ENCODE results near the gene POM121. TPM values are rescaled to one million over a fixed set of nuclear protein-coding genes. Genes with fewer than 3 reads are reported as not detected.
A peak's percentile ranks its signal among the peaks of the same experiment; 100 is the strongest.
"Not testable (repeated sequence)": the region's sequence is repeated elsewhere in the genome, so short reads cannot be mapped to it uniquely, and the experiment has no call there.

POM121 gene
- total RNA-seq, 4 donors from 2014 or later = 14.2 to 22.2 (median 17.5) TPM

GRCh38 chr7:72914756-72915525 is 10.0 kb upstream of the POM121 start:
- not testable (repeated sequence) for H3K4me3 ChIP-seq, H3K4me1 ChIP-seq, H3K9me3 ChIP-seq, H3K27ac ChIP-seq, H3K27me3 ChIP-seq
- WGBS, 2 donors = 62 to 67% methylated on average over 9 of the region's 9 CpGs
- peak in 1 of 2 donors; percentile 55 for DNase-seq (ENCODE audit: low spot score in 2 of 2)
- peak; percentile 49 to 63 (median 57) for TF ChIP-seq CTCF (IDR thresholded peaks at IDR 0.05)
- peaks cover 0 to 28% (median 0%) of the 10 kb centered on the region in 3 donors for H3K36me3 ChIP-seq

- Histone ChIP-seq H3K9me3 (no peaks in the 10 kb centered on the region), H3K27me3 (no peaks in the 10 kb centered on the region), H3K4me1 (peaks cover 0 to 12% (median 7%) of the 10 kb centered on the region in 4 donors), H3K4me3 (no peak overlapping the region), H3K36me3 (peaks cover 0 to 10% (median 0%) of the 10 kb centered on the region in 3 donors), H3K27ac (no peak overlapping the region)
- TF ChIP-seq EP300 (IDR thresholded peaks at IDR 0.05) = no peak
- DNase-seq (ENCODE audit: low spot score in 2 of 2) = no peak
- 88 to 89% methylated on average over 4 of the region's 4 CpGs for WGBS, 2 donors
Measured at GRCh38 chr7:72919256-72919775, 5.6 kb upstream of the POM121 start.

GRCh38 chr7:72924386-72924732 is 536 bp upstream of the POM121 start:
- WGBS, 2 donors = 0% methylated on average over 5 of the region's 5 CpGs

GRCh38 chr7:72925546-72926120 is 738 bp downstream of the POM121 start:
- DNase-seq (ENCODE audit: low spot score in 2 of 2) = no peak
- no peaks in the 10 kb centered on the region for H3K9me3 ChIP-seq
- H3K4me1 ChIP-seq = peaks cover 0 to 26% (median 13%) of the 10 kb centered on the region in 4 donors
- peaks cover 0 to 46% (median 6%) of the 10 kb centered on the region in 3 donors for H3K36me3 ChIP-seq
- peak overlapping the region; percentile 69 to 94 (median 88) for H3K27ac ChIP-seq
- WGBS, 2 donors = 0 to 1% methylated on average over 14 to 19 of the region's 35 CpGs
- no peaks in the 10 kb centered on the region for H3K27me3 ChIP-seq
- H3K4me3 ChIP-seq = peak overlapping the region; percentile 72 to 91 (median 76)
- TF ChIP-seq POLR2A (IDR thresholded peaks at IDR 0.05) = no peak
- TF ChIP-seq CTCF (IDR thresholded peaks at IDR 0.05) = no peak
- no peak for TF ChIP-seq EP300 (IDR thresholded peaks at IDR 0.05)

More at GRCh38 chr7:72924386-72924732, 536 bp upstream of the POM121 start:
- no peak for TF ChIP-seq EP300 (IDR thresholded peaks at IDR 0.05)
- TF ChIP-seq CTCF (IDR thresholded peaks at IDR 0.05) = no peak
- no peak for TF ChIP-seq POLR2A (IDR thresholded peaks at IDR 0.05)
- no peaks in the 10 kb centered on the region for H3K9me3 ChIP-seq
- peak overlapping the region; percentile 72 to 91 (median 76) for H3K4me3 ChIP-seq
- H3K4me1 ChIP-seq = peaks cover 0 to 29% (median 13%) of the 10 kb centered on the region in 4 donors
- H3K36me3 ChIP-seq = peaks cover 0 to 34% (median 6%) of the 10 kb centered on the region in 3 donors
- H3K27me3 ChIP-seq = no peaks in the 10 kb centered on the region
- peak overlapping the region; percentile 69 to 94 (median 88) for H3K27ac ChIP-seq
- DNase-seq (ENCODE audit: low spot score in 2 of 2) = no peak

GRCh38 chr7:72927791-72928190 is 2.9 kb downstream of the POM121 start:
- not testable (repeated sequence) for H3K4me3 ChIP-seq; DNase-seq (ENCODE audit: low spot score in 2 of 2); H3K27me3 ChIP-seq; H3K9me3 ChIP-seq; H3K27ac ChIP-seq
- Histone ChIP-seq H3K36me3 (peaks cover 0 to 56% (median 6%) of the 10 kb centered on the region in 3 donors), H3K4me1 (peaks cover 0 to 26% (median 13%) of the 10 kb centered on the region in 4 donors)
- 89 to 96% methylated on average over 6 of the region's 6 CpGs for WGBS, 2 donors

GRCh38 chr7:72928216-72928615 is 3.3 kb downstream of the POM121 start:
- H3K27ac ChIP-seq; H3K4me3 ChIP-seq; DNase-seq (ENCODE audit: low spot score in 2 of 2); H3K27me3 ChIP-seq; H3K9me3 ChIP-seq: not testable (repeated sequence)
- H3K36me3 ChIP-seq = peaks cover 0 to 56% (median 6%) of the 10 kb centered on the region in 3 donors
- peaks cover 0 to 26% (median 13%) of the 10 kb centered on the region in 4 donors for H3K4me1 ChIP-seq
- 89 to 91% methylated on average over 6 of the region's 6 CpGs for WGBS, 2 donors

- H3K9me3 ChIP-seq; H3K4me1 ChIP-seq; H3K27ac ChIP-seq; H3K4me3 ChIP-seq; H3K27me3 ChIP-seq; DNase-seq (ENCODE audit: low spot score in 2 of 2): not testable (repeated sequence)
- 77% methylated on average over 8 of the region's 20 CpGs; no CpG with 5 or more reads in 1 of the 2 donors for WGBS, 2 donors
- H3K36me3 ChIP-seq = peaks cover 0 to 46% (median 0%) of the 10 kb centered on the region in 3 donors
Measured at GRCh38 chr7:72942022-72942705, 17.3 kb downstream of the POM121 start.

GRCh38 chr7:72942956-72943355 is 18.1 kb downstream of the POM121 start:
- not testable (repeated sequence) for H3K9me3 ChIP-seq; H3K4me3 ChIP-seq; DNase-seq (ENCODE audit: low spot score in 2 of 2); H3K4me1 ChIP-seq; H3K27me3 ChIP-seq; H3K27ac ChIP-seq
- 96 to 97% methylated on average over 17 to 19 of the region's 25 CpGs for WGBS, 2 donors
- peaks cover 0 to 44% (median 0%) of the 10 kb centered on the region in 3 donors for H3K36me3 ChIP-seq

GRCh38 chr7:72944937-72945336 is 20.0 kb downstream of the POM121 start:
- not testable (repeated sequence) for H3K4me1 ChIP-seq; H3K9me3 ChIP-seq; DNase-seq (ENCODE audit: low spot score in 2 of 2); H3K27ac ChIP-seq; H3K27me3 ChIP-seq; H3K4me3 ChIP-seq
- peaks cover 0 to 44% (median 0%) of the 10 kb centered on the region in 3 donors for H3K36me3 ChIP-seq
- 55% methylated on average over 12 of the region's 15 CpGs; no CpG with 5 or more reads in 1 of the 2 donors for WGBS, 2 donors

Data from tibial nerve (tissue), 4 donors.